Measurements from ENCODE around the gene AP3S1.

The AP3S1 gene

GRCh38 chr5:115841382-115842088 lies at the start of gene AP3S1, which contains the start of gene ATG12:
Gene AP3S1, plus strand, starts transcription at chr5:115841935. Its CDS starts 103 bp downstream, at chr5:115842038.
Gene ATG12, minus strand, starts transcription at chr5:115841565. Its CDS starts 13 bp downstream, at chr5:115841552.
- peak; percentile 91 for DNase-seq (ENCODE audit: low spot score)
- TF ChIP-seq, protein P1, sequence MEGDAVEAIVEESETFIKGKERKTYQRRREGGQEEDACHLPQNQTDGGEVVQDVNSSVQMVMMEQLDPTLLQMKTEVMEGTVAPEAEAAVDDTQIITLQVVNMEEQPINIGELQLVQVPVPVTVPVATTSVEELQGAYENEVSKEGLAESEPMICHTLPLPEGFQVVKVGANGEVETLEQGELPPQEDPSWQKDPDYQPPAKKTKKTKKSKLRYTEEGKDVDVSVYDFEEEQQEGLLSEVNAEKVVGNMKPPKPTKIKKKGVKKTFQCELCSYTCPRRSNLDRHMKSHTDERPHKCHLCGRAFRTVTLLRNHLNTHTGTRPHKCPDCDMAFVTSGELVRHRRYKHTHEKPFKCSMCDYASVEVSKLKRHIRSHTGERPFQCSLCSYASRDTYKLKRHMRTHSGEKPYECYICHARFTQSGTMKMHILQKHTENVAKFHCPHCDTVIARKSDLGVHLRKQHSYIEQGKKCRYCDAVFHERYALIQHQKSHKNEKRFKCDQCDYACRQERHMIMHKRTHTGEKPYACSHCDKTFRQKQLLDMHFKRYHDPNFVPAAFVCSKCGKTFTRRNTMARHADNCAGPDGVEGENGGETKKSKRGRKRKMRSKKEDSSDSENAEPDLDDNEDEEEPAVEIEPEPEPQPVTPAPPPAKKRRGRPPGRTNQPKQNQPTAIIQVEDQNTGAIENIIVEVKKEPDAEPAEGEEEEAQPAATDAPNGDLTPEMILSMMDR (IDR thresholded peaks at IDR 0.05; ENCODE audit: extremely low read depth, missing control alignments): no peak

DNA sequence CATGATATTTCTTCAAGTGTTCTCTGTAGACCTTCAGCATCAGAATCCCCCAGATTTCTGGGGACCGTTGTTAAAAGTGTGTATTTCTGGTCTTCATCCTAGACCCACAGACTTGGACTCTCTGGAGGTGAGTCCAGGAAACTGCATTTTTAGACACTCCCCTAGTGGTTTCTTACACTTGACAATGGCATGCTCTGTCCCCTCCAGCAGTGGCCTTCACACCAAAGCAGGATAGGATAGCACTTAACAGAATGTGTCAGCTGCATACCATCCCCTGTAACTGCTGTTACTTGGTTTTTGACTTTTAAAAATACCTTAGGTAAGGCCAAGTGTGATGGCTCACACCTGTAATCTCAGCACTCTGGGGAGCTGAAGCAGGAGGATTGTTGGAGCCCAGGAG lies 46.0 kb upstream of the AP3S1 start:
- DNase-seq (ENCODE audit: low spot score): no peak
- TF ChIP-seq, protein P1 (IDR thresholded peaks at IDR 0.05; ENCODE audit: extremely low read depth, missing control alignments): no peak

DNA sequence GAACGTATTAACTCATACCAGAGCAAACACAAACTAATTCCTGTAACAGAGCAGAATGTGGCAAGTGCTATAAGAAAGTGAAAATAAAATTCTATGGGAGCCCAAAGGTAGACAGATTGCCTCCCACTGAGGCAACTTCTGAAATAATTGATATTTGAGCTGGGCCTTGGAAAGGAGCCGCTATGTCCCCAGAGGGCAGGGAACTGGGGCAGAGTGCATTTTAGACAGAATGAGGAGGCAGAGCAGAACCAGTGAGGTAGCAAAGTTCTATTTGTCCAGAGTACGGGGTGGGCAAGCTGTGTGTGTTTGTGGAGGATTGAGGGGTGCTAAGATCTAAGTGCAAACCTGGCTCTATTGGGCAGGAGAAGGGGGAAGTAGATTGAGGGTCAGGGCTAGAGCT lies 45.1 kb upstream of the AP3S1 start:
- TF ChIP-seq, protein P1 (IDR thresholded peaks at IDR 0.05; ENCODE audit: extremely low read depth, missing control alignments): no peak
- no peak for DNase-seq (ENCODE audit: low spot score)

- TF ChIP-seq, protein P1 (IDR thresholded peaks at IDR 0.05; ENCODE audit: extremely low read depth, missing control alignments): no peak
- DNase-seq (ENCODE audit: low spot score): no peak
Measured at GRCh38 chr5:115798252-115798651, 43.5 kb upstream of the AP3S1 start.

- TF ChIP-seq, protein P1 (IDR thresholded peaks at IDR 0.05; ENCODE audit: extremely low read depth, missing control alignments): no peak
Measured at GRCh38 chr5:115800108-115800507, 41.6 kb upstream of the AP3S1 start.

GRCh38 chr5:115801152-115801551 lies 40.6 kb upstream of the AP3S1 start:
- TF ChIP-seq, protein P1 (IDR thresholded peaks at IDR 0.05; ENCODE audit: extremely low read depth, missing control alignments): no peak
- DNase-seq (ENCODE audit: low spot score): no peak

More at GRCh38 chr5:115800108-115800507, 41.6 kb upstream of the AP3S1 start:
- no peak for DNase-seq (ENCODE audit: low spot score)

- DNase-seq (ENCODE audit: low spot score): no peak
- TF ChIP-seq, protein P1 (IDR thresholded peaks at IDR 0.05; ENCODE audit: extremely low read depth, missing control alignments): no peak
Measured at GRCh38 chr5:115801984-115802383, 39.8 kb upstream of the AP3S1 start.

Data from GM20000 (cell line).